ENCODE measurements around the gene SNCG.
"Not testable (repeated sequence)": the region's sequence is repeated elsewhere in the genome, so short reads cannot be mapped to it uniquely, and the experiment has no call there.

SNCG gene

GRCh38 chr10:86952106-86952505, 6.3 kb upstream of the SNCG start:
- no peak overlapping the region for H3K9ac ChIP-seq (ENCODE audit: low read length)
- no peak overlapping the region for H2AFZ ChIP-seq (ENCODE audit: low read length)
- no peak overlapping the region for H3K4me2 ChIP-seq (ENCODE audit: low read depth, low read length)
- TF ChIP-seq EZH2phosphoT487 (IDR thresholded peaks at IDR 0.05; ENCODE audit: low read length), result no peak
- TF ChIP-seq, protein P1, sequence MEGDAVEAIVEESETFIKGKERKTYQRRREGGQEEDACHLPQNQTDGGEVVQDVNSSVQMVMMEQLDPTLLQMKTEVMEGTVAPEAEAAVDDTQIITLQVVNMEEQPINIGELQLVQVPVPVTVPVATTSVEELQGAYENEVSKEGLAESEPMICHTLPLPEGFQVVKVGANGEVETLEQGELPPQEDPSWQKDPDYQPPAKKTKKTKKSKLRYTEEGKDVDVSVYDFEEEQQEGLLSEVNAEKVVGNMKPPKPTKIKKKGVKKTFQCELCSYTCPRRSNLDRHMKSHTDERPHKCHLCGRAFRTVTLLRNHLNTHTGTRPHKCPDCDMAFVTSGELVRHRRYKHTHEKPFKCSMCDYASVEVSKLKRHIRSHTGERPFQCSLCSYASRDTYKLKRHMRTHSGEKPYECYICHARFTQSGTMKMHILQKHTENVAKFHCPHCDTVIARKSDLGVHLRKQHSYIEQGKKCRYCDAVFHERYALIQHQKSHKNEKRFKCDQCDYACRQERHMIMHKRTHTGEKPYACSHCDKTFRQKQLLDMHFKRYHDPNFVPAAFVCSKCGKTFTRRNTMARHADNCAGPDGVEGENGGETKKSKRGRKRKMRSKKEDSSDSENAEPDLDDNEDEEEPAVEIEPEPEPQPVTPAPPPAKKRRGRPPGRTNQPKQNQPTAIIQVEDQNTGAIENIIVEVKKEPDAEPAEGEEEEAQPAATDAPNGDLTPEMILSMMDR (IDR thresholded peaks at IDR 0.05; ENCODE audit: low read length), result no peak
- no peak for TF ChIP-seq EZH2 (optimal IDR thresholded peaks at IDR 0.05; ENCODE audit: low read depth, low read length)
- no peaks in the 10 kb centered on the region for H3K4me1 ChIP-seq (ENCODE audit: low read length)
- no peaks in the 10 kb centered on the region for H4K20me1 ChIP-seq (ENCODE audit: insufficient read depth, low read length)
- H3K4me3 ChIP-seq (ENCODE audit: low read length), result no peak overlapping the region
- no peaks in the 10 kb centered on the region for H3K9me3 ChIP-seq (replicated peaks; ENCODE audit: insufficient read depth, low read length)
- DNase-seq, result no peak
- no peaks in the 10 kb centered on the region for H3K79me2 ChIP-seq (ENCODE audit: low read length)
- H3K36me3 ChIP-seq (replicated peaks; ENCODE audit: insufficient read depth, low read length), result no peaks in the 10 kb centered on the region
- H3K27me3 ChIP-seq (replicated peaks; ENCODE audit: insufficient read depth, low read length), result no peaks in the 10 kb centered on the region
- no peak overlapping the region for H3K27ac ChIP-seq (ENCODE audit: low read length)
- H3F3A ChIP-seq (ENCODE audit: insufficient read depth, low read length), result no peaks in the 10 kb centered on the region
- H3K9me2 ChIP-seq (replicated peaks; ENCODE audit: insufficient read depth, low read length), result no peaks in the 10 kb centered on the region

DNA sequence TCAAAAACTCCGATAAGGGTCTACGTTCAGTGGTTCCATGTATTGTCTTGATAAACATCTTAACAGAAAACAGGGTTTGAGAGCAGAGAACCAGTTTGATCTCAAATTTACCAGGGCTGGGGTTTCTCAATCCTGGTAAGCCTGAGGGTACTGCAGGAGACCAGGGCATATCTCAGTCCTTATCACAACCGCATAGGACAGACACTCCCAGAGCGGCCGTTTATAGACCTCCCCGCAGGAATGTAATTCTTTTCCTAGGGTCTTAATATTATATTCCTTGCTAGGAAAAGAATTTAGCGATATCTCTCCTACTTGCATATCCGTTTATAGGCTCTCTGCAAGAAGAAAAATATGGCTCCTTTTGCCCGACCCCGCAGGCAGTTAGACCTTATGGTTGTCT, 5.7 kb upstream of the SNCG start:
- H3K4me1 ChIP-seq (ENCODE audit: low read length), result not testable (repeated sequence)

GRCh38 chr10:86953747-86954680, 4.4 kb upstream of the SNCG start:
- Histone ChIP-seq H3K27ac (ENCODE audit: low read length) (no peak overlapping the region), H3K36me3 (replicated peaks; ENCODE audit: insufficient read depth, low read length) (no peaks in the 10 kb centered on the region), H4K20me1 (ENCODE audit: insufficient read depth, low read length) (no peaks in the 10 kb centered on the region), H2AFZ (ENCODE audit: low read length) (no peak overlapping the region), H3K9ac (ENCODE audit: low read length) (no peak overlapping the region), H3K79me2 (ENCODE audit: low read length) (no peaks in the 10 kb centered on the region), H3F3A (ENCODE audit: insufficient read depth, low read length) (no peaks in the 10 kb centered on the region), H3K27me3 (replicated peaks; ENCODE audit: insufficient read depth, low read length) (no peaks in the 10 kb centered on the region), H3K9me3 (replicated peaks; ENCODE audit: insufficient read depth, low read length) (no peaks in the 10 kb centered on the region), H3K4me2 (ENCODE audit: low read depth, low read length) (no peak overlapping the region), H3K9me2 (replicated peaks; ENCODE audit: insufficient read depth, low read length) (no peaks in the 10 kb centered on the region), H3K4me1 (ENCODE audit: low read length) (no peaks in the 10 kb centered on the region), H3K4me3 (ENCODE audit: low read length) (no peak overlapping the region)
- no peak for DNase-seq
- TF ChIP-seq EZH2phosphoT487 (IDR thresholded peaks at IDR 0.05; ENCODE audit: low read length) (no peak), EZH2 (optimal IDR thresholded peaks at IDR 0.05; ENCODE audit: low read depth, low read length) (no peak)
- TF ChIP-seq, protein P1 (IDR thresholded peaks at IDR 0.05; ENCODE audit: low read length), result no peak

More for the DNA sequence above, 5.7 kb upstream of the SNCG start:
- not testable (repeated sequence) for H3K4me2 ChIP-seq (ENCODE audit: low read depth, low read length); H3K27me3 ChIP-seq (replicated peaks; ENCODE audit: insufficient read depth, low read length); H3K9me3 ChIP-seq (replicated peaks; ENCODE audit: insufficient read depth, low read length); H3K27ac ChIP-seq (ENCODE audit: low read length); H3F3A ChIP-seq (ENCODE audit: insufficient read depth, low read length); H3K9me2 ChIP-seq (replicated peaks; ENCODE audit: insufficient read depth, low read length); H3K36me3 ChIP-seq (replicated peaks; ENCODE audit: insufficient read depth, low read length); H3K9ac ChIP-seq (ENCODE audit: low read length); H2AFZ ChIP-seq (ENCODE audit: low read length); H3K79me2 ChIP-seq (ENCODE audit: low read length); DNase-seq; H4K20me1 ChIP-seq (ENCODE audit: insufficient read depth, low read length); H3K4me3 ChIP-seq (ENCODE audit: low read length)

All from MM.1S (cell line).